PC-9 (cell line): ENCODE measurements around the gene KCNQ1OT1.

Experiments
- EZH2 ChIP-seq: fragments of 200-600 bp; sonication (generic); IDR thresholded peaks from 2 replicates; pipeline ENCODE4 v1.8.0; 2017; ENCODE audit warnings: antibody characterized with exemption, low read depth
- TF ChIP-seq, protein P1 (sequence below): fragments of 200-600 bp; sonication (generic); conservative IDR thresholded peaks from 2 replicates; pipeline ENCODE4 v1.6.1; 2017; ENCODE audit warnings: mixed run types, antibody characterized with exemption, mild to moderate bottlenecking, moderate library complexity

DNA sequence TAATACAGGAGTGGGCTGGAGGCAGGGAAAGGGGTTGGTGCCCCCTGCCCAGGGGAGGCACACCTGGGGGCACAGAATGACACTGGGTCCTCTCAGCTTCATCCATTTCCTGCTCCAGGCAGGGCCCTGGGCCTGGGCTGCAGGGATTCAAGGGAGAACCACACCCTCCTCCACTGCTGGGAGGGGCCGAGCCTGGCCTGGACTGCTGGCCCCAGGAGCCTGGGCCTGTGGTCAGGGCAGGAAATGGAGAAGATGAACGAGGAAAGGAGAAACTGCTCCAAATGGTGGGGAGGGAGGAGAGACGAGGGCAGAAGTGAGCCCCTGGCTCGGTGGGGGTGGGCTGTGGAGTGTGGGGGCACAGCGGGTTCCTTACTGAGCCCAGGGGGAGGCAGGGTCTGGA, 38.1 kb upstream of the KCNQ1OT1 start:
- TF ChIP-seq, protein P1, sequence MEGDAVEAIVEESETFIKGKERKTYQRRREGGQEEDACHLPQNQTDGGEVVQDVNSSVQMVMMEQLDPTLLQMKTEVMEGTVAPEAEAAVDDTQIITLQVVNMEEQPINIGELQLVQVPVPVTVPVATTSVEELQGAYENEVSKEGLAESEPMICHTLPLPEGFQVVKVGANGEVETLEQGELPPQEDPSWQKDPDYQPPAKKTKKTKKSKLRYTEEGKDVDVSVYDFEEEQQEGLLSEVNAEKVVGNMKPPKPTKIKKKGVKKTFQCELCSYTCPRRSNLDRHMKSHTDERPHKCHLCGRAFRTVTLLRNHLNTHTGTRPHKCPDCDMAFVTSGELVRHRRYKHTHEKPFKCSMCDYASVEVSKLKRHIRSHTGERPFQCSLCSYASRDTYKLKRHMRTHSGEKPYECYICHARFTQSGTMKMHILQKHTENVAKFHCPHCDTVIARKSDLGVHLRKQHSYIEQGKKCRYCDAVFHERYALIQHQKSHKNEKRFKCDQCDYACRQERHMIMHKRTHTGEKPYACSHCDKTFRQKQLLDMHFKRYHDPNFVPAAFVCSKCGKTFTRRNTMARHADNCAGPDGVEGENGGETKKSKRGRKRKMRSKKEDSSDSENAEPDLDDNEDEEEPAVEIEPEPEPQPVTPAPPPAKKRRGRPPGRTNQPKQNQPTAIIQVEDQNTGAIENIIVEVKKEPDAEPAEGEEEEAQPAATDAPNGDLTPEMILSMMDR: no peak
- TF ChIP-seq EZH2: no peak
